WTC11 (cell line): ENCODE data around the gene BICDL2.

Experiments used
- ATF1 ChIP-seq: sonication (generic); formaldehyde crosslinking; IDR thresholded peaks from 2 replicates; pipeline ENCODE4 v1.8.1; 2023; ENCODE audit warnings: mild to moderate bottlenecking, moderate library complexity, missing genetic modification reagents
- CTCF ChIP-seq: fragments of 200-600 bp; IDR thresholded peaks from 2 replicates; pipeline ENCODE4 v1.8.0; 2022; ENCODE audit warnings: antibody characterized with exemption
- NFE2L1 ChIP-seq: sonication (generic); formaldehyde crosslinking; IDR thresholded peaks from 2 replicates; pipeline ENCODE4 v1.8.1; 2023; ENCODE audit warnings: missing genetic modification reagents
- TCF7 ChIP-seq: sonication (generic); formaldehyde crosslinking; IDR thresholded peaks from 2 replicates; pipeline ENCODE4 v1.8.0; 2022; ENCODE audit warnings: mild to moderate bottlenecking, low read depth, missing genetic modification reagents, moderate library complexity
- TP53 ChIP-seq: sonication (generic); formaldehyde crosslinking; IDR thresholded peaks from 2 replicates; pipeline ENCODE4 v1.8.1; 2023; ENCODE audit warnings: mild to moderate bottlenecking, missing genetic modification reagents
- ZNF263 ChIP-seq: sonication (generic); formaldehyde crosslinking; IDR thresholded peaks from 2 replicates; pipeline ENCODE4 v1.8.1; 2022; ENCODE audit warnings: low read depth, mild to moderate bottlenecking, moderate library complexity, missing genetic modification reagents
- TF ChIP-seq, protein P1 (sequence below): sonication (generic); formaldehyde crosslinking; IDR thresholded peaks from 2 replicates; pipeline ENCODE4 v1.8.0; 2022; ENCODE audit warnings: mild to moderate bottlenecking, missing genetic modification reagents
- TF ChIP-seq, protein P2 (sequence below): sonication (generic); formaldehyde crosslinking; IDR thresholded peaks from 2 replicates; pipeline ENCODE4 v1.8.1; 2023; ENCODE audit warnings: mild to moderate bottlenecking, missing genetic modification reagents
- TF ChIP-seq, protein P3 (sequence below): sonication (generic); formaldehyde crosslinking; IDR thresholded peaks from 2 replicates; pipeline ENCODE4 v1.8.1; 2023; ENCODE audit warnings: mild to moderate bottlenecking, moderate library complexity, missing genetic modification reagents

- no peak for TF ChIP-seq ZNF263
- TF ChIP-seq ATF1 (CRISPR knock-in tag), result no peak
- no peak for TF ChIP-seq CTCF
- TF ChIP-seq, protein P1, sequence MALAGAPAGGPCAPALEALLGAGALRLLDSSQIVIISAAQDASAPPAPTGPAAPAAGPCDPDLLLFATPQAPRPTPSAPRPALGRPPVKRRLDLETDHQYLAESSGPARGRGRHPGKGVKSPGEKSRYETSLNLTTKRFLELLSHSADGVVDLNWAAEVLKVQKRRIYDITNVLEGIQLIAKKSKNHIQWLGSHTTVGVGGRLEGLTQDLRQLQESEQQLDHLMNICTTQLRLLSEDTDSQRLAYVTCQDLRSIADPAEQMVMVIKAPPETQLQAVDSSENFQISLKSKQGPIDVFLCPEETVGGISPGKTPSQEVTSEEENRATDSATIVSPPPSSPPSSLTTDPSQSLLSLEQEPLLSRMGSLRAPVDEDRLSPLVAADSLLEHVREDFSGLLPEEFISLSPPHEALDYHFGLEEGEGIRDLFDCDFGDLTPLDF (CRISPR knock-in tag), result no peak
- TF ChIP-seq, protein P2, sequence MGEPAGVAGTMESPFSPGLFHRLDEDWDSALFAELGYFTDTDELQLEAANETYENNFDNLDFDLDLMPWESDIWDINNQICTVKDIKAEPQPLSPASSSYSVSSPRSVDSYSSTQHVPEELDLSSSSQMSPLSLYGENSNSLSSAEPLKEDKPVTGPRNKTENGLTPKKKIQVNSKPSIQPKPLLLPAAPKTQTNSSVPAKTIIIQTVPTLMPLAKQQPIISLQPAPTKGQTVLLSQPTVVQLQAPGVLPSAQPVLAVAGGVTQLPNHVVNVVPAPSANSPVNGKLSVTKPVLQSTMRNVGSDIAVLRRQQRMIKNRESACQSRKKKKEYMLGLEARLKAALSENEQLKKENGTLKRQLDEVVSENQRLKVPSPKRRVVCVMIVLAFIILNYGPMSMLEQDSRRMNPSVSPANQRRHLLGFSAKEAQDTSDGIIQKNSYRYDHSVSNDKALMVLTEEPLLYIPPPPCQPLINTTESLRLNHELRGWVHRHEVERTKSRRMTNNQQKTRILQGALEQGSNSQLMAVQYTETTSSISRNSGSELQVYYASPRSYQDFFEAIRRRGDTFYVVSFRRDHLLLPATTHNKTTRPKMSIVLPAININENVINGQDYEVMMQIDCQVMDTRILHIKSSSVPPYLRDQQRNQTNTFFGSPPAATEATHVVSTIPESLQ (CRISPR knock-in tag), result no peak
- no peak for TF ChIP-seq NFE2L1 (CRISPR knock-in tag)
- TF ChIP-seq TP53 (CRISPR knock-in tag), result no peak
- TF ChIP-seq TCF7, result no peak
- TF ChIP-seq, protein P3, sequence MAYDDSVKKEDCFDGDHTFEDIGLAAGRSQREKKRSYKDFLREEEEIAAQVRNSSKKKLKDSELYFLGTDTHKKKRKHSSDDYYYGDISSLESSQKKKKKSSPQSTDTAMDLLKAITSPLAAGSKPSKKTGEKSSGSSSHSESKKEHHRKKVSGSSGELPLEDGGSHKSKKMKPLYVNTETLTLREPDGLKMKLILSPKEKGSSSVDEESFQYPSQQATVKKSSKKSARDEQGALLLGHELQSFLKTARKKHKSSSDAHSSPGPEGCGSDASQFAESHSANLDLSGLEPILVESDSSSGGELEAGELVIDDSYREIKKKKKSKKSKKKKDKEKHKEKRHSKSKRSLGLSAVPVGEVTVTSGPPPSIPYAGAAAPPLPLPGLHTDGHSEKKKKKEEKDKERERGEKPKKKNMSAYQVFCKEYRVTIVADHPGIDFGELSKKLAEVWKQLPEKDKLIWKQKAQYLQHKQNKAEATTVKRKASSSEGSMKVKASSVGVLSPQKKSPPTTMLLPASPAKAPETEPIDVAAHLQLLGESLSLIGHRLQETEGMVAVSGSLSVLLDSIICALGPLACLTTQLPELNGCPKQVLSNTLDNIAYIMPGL (CRISPR knock-in tag), result no peak
These were observed 14.8 kb upstream of the BICDL2 start for GRCh38 chr16:3051494-3051893.
